ENCODE measurements around the gene AP1M2. TPM values are rescaled to one million over a fixed set of nuclear protein-coding genes. Genes with fewer than 3 reads are reported as not detected.

Gene AP1M2
- total RNA-seq, 1 donor from 2014 or later, result 3.6 TPM

- DNase-seq (ENCODE audit: low spot score), result no peak
- peaks cover 15% of the 10 kb centered on the region for H4K20me1 ChIP-seq (ENCODE audit: low read depth)
- no peak overlapping the region for H3K9ac ChIP-seq
- H3K27ac ChIP-seq, result no peak overlapping the region
- Mint-ChIP-seq H3K27me3 (ENCODE audit: insufficient read depth, low read depth) (peaks cover 2% of the 10 kb centered on the region), H3K27ac (no peak overlapping the region), H3K4me1 (peaks cover 23% of the 10 kb centered on the region), H3K36me3 (peaks cover 12% of the 10 kb centered on the region), H3K4me3 (no peak overlapping the region), H3K9me3 (no peaks in the 10 kb centered on the region)
- TF ChIP-seq EZH2phosphoT487 (IDR thresholded peaks at IDR 0.05) (no peak), EZH2 (IDR thresholded peaks at IDR 0.05) (no peak), CTCF (IDR thresholded peaks at IDR 0.05) (no peak)
- no peak overlapping the region for H2AFZ ChIP-seq (replicated peaks)
- H3F3A ChIP-seq (ENCODE audit: low read depth), result peaks cover 25% of the 10 kb centered on the region
- no peaks in the 10 kb centered on the region for H3K36me3 ChIP-seq
- H3K9me3 ChIP-seq (ENCODE audit: low read depth), result no peaks in the 10 kb centered on the region
- peaks cover 26% of the 10 kb centered on the region for H3K79me2 ChIP-seq (ENCODE audit: low read depth)
- H3K4me1 ChIP-seq, result peaks cover 7% of the 10 kb centered on the region
- H3K27me3 ChIP-seq, result peaks cover 15% of the 10 kb centered on the region
- no peak overlapping the region for H3K4me2 ChIP-seq
- H3K4me3 ChIP-seq, result no peak overlapping the region
Measured at GRCh38 chr19:10562609-10563008, 24.5 kb downstream of the AP1M2 start.

GRCh38 chr19:10560154-10560553 lies 27.0 kb downstream of the AP1M2 start:
- H3K4me3 ChIP-seq, result no peak overlapping the region
- peaks cover 2% of the 10 kb centered on the region for H3K27me3 Mint-ChIP-seq (ENCODE audit: insufficient read depth, low read depth)
- no peak overlapping the region for H3K27ac Mint-ChIP-seq
- TF ChIP-seq EZH2phosphoT487 (IDR thresholded peaks at IDR 0.05) (no peak), CTCF (IDR thresholded peaks at IDR 0.05) (no peak)
- H3K27me3 ChIP-seq, result no peaks in the 10 kb centered on the region
- DNase-seq (ENCODE audit: low spot score), result no peak
- peaks cover 15% of the 10 kb centered on the region for H4K20me1 ChIP-seq (ENCODE audit: low read depth)
- no peaks in the 10 kb centered on the region for H3K9me3 ChIP-seq (ENCODE audit: low read depth)
- H2AFZ ChIP-seq (replicated peaks), result no peak overlapping the region
- no peak overlapping the region for H3K4me3 Mint-ChIP-seq
- H3K36me3 Mint-ChIP-seq, result peaks cover 12% of the 10 kb centered on the region
- H3F3A ChIP-seq (ENCODE audit: low read depth), result peaks cover 16% of the 10 kb centered on the region
- no peak overlapping the region for H3K4me2 ChIP-seq
- H3K36me3 ChIP-seq, result no peaks in the 10 kb centered on the region
- no peak overlapping the region for H3K27ac ChIP-seq
- no peak overlapping the region for H3K9ac ChIP-seq
- H3K79me2 ChIP-seq (ENCODE audit: low read depth), result peaks cover 22% of the 10 kb centered on the region
- H3K4me1 Mint-ChIP-seq, result peaks cover 8% of the 10 kb centered on the region
- H3K4me1 ChIP-seq, result peaks cover 7% of the 10 kb centered on the region
- no peaks in the 10 kb centered on the region for H3K9me3 Mint-ChIP-seq

- H3K27me3 Mint-ChIP-seq (ENCODE audit: insufficient read depth, low read depth), result no peaks in the 10 kb centered on the region
- no peak overlapping the region for H3K4me2 ChIP-seq
- DNase-seq (ENCODE audit: low spot score), result no peak
- H3K27me3 ChIP-seq, result no peaks in the 10 kb centered on the region
- H3K79me2 ChIP-seq (ENCODE audit: low read depth), result no peaks in the 10 kb centered on the region
- no peak overlapping the region for H2AFZ ChIP-seq (replicated peaks)
- H3K27ac ChIP-seq, result no peak overlapping the region
- TF ChIP-seq EZH2phosphoT487 (IDR thresholded peaks at IDR 0.05) (no peak), EZH2 (IDR thresholded peaks at IDR 0.05) (no peak)
- H3K4me3 Mint-ChIP-seq, result no peak overlapping the region
- H3K4me1 Mint-ChIP-seq, result no peaks in the 10 kb centered on the region
- H3K4me3 ChIP-seq, result no peak overlapping the region
- H3K9me3 Mint-ChIP-seq, result no peaks in the 10 kb centered on the region
- peaks cover 16% of the 10 kb centered on the region for H3K36me3 Mint-ChIP-seq
- no peak overlapping the region for H3K27ac Mint-ChIP-seq
- H3K36me3 ChIP-seq, result no peaks in the 10 kb centered on the region
- no peaks in the 10 kb centered on the region for H4K20me1 ChIP-seq (ENCODE audit: low read depth)
- H3K9ac ChIP-seq, result no peak overlapping the region
- H3F3A ChIP-seq (ENCODE audit: low read depth), result peaks cover 14% of the 10 kb centered on the region
- H3K9me3 ChIP-seq (ENCODE audit: low read depth), result no peaks in the 10 kb centered on the region
- H3K4me1 ChIP-seq, result no peaks in the 10 kb centered on the region
Measured at GRCh38 chr19:10557603-10558197, 29.4 kb downstream of the AP1M2 start.

GRCh38 chr19:10555610-10555973 lies 31.5 kb downstream of the AP1M2 start:
- peaks cover 21% of the 10 kb centered on the region for H3K36me3 Mint-ChIP-seq
- Histone ChIP-seq H3K9ac (no peak overlapping the region), H3K9me3 (ENCODE audit: low read depth) (no peaks in the 10 kb centered on the region), H4K20me1 (ENCODE audit: low read depth) (no peaks in the 10 kb centered on the region), H3K4me1 (no peaks in the 10 kb centered on the region), H3K27me3 (no peaks in the 10 kb centered on the region), H3K36me3 (no peaks in the 10 kb centered on the region), H3K79me2 (ENCODE audit: low read depth) (no peaks in the 10 kb centered on the region), H2AFZ (replicated peaks) (no peak overlapping the region), H3K27ac (no peak overlapping the region), H3K4me2 (no peak overlapping the region), H3F3A (ENCODE audit: low read depth) (peaks cover 22% of the 10 kb centered on the region), H3K4me3 (no peak overlapping the region)
- no peaks in the 10 kb centered on the region for H3K9me3 Mint-ChIP-seq
- no peak overlapping the region for H3K4me3 Mint-ChIP-seq
- H3K27ac Mint-ChIP-seq, result no peak overlapping the region
- no peak for DNase-seq (ENCODE audit: low spot score)
- TF ChIP-seq EZH2phosphoT487 (IDR thresholded peaks at IDR 0.05) (no peak), CTCF (IDR thresholded peaks at IDR 0.05) (no peak), EZH2 (IDR thresholded peaks at IDR 0.05) (no peak)
- H3K4me1 Mint-ChIP-seq, result no peaks in the 10 kb centered on the region
- H3K27me3 Mint-ChIP-seq (ENCODE audit: insufficient read depth, low read depth), result no peaks in the 10 kb centered on the region
